Stimulated activated CD4-positive, alpha-beta T cell treated with anti-CD3 and anti-CD28 coated beads, Interleukin-12 subunit alpha, Interleukin-12 subunit beta, amount 100 ng/mL, for 48 hours (primary cell): ENCODE measurements around the gene AIRE.

Experiments used
- DNase-seq, 3 donors: peaks; one replicate each; pipeline ENCODE4 v3.0.0-alpha.2; 2020; ENCODE audit warnings: low read depth in 2 of 3, low spot score in 1 of 3

AIRE gene

GRCh38 chr21:44322621-44323325 is 37.1 kb downstream of the AIRE start:
- DNase-seq, result no peak

DNA sequence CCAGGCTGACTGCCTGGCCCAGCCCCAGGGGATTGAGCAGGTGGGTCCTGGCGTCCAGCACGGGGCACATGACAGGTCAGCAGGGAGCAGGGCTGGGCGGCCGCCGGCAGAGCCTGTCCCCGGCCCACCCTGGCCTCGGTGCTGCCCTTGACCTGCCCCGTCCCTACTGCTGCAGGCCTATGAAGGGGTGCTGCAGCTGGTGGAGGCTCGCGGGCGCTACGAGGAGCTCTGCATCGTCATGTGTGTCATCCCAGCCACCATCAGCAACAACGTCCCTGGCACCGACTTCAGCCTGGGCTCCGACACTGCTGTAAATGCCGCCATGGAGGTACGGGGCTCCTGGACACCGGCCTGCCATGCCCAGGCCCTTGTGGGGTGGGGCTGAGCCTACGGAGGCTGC is 37.9 kb downstream of the AIRE start:
- DNase-seq, result no peak

- no peak for DNase-seq
Measured at GRCh38 chr21:44324106-44324853, 38.6 kb downstream of the AIRE start.

GRCh38 chr21:44324854-44325107 is 39.1 kb downstream of the AIRE start:
- no peak for DNase-seq

- no peak for DNase-seq
Measured at GRCh38 chr21:44325386-44326271, 40.0 kb downstream of the AIRE start.

- no peak for DNase-seq
Measured at GRCh38 chr21:44326272-44326647, 40.6 kb downstream of the AIRE start.

GRCh38 chr21:44326716-44327602 is 41.3 kb downstream of the AIRE start:
- DNase-seq, result no peak

DNA sequence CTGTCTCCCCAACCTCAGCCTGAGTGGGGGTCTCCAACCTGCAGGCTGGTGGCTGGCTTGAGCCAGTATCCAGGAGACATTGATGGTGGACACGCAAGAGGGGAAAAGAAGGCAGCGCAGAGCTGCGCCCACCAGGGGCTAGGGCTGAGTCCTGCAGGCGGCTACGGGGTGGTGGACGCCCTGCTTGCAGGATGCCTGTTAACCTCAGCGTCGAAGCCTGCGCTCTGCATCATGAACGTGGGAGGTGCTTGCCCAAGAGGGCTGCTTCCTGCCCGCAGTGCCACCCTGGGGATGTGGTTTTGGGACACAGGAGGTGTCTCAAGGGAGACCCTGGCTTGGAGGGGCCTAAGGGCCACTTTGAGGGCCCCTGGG is 41.9 kb downstream of the AIRE start:
- DNase-seq, result no peak

- no peak for DNase-seq
Measured at GRCh38 chr21:44328242-44328895, 42.7 kb downstream of the AIRE start.

GRCh38 chr21:44329086-44329889 is 43.6 kb downstream of the AIRE start:
- DNase-seq, result no peak

GRCh38 chr21:44329971-44330681 is 44.5 kb downstream of the AIRE start:
- DNase-seq, result no peak

DNA sequence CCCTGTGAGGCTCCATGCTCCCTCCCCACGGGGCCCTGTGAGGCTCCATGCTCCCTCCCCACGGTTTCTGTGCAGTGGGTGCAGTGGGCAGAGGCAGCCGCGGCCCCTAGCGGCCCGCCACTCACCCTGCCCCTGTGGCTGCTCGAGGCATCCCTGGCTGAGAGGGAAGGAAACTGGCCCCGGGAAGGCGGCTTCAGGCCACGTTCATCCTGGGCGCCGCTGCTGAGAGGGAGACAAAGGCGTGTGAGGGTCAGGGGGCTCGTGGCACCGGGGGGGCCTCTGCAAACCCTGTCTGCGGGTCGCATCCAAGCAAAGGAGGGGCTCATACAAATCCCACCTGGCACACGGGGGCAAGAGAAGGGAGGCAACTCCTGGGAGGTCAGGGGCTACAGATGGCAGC is 45.0 kb downstream of the AIRE start:
- no peak for DNase-seq

DNA sequence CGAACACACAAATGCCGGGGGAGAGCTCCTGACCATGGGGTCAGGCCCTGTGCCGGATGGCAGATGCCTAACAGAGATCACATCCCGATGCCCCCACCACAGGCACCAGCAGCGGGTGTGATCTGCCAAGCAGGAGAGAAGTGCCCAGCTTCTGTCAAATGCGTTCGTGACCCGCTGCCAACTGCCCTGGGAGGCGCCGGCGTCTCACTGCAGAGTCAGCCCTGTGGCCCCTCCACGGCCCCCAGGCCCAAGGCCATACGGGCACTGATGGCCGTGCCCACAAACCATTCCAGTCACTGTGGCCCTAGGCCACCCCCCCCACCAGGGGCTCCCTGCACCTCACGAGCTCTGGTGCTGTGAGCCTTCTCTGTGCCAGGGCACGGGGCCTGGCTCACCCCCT is 45.5 kb downstream of the AIRE start:
- DNase-seq, result no peak

DNA sequence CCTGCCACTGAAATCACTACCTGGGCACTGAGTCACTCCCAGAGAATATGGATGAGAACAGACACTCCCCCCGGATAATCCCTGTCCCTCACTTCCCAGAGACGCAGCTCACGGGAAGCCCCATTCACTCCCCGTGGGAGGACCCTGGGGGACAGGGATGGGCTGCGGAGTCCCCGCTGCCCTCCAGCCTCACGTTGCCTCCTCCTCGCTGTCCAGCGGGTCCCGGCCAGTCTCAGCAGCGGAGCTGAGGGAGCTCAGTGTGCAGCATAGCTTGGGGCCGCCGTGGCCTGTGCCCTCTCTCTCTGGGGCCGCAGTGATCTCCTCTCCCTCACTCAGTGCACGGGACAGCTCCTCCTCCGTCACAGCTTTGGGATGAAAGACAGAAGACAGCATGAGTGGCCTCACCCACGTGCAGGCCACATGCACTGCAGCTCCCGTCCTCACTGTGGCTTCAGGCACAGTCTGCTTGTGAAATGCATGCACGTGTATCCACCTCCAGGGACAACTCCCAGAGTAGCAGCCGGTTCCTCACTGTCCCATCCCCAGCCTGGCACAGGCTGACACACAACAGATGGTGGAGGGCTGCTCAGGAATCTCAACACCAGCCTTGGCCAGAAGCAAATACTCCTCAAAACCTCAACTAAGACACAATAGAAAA is 46.1 kb downstream of the AIRE start:
- no peak for DNase-seq

DNA sequence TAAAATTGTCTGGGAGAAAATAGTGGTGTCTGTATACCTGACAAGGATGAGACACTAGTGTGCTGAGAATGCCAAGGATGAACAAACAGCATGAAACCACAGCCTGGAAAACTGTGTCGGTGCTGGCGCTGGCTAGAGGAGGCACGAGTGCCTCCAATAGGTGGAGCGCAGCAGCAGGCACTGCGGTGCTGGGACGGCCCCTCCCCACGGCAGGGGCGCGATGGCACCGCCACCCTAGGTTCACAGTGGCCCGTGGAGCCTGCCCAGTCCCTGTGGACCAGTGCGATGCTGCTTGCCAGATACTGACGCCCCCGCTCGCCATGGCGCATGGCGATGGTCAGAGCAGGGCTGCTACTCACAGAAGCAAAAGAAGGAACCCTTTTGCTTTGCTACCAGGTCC is 46.7 kb downstream of the AIRE start:
- DNase-seq, result no peak

GRCh38 chr21:44332965-44333364 is 47.3 kb downstream of the AIRE start:
- no peak for DNase-seq

DNA sequence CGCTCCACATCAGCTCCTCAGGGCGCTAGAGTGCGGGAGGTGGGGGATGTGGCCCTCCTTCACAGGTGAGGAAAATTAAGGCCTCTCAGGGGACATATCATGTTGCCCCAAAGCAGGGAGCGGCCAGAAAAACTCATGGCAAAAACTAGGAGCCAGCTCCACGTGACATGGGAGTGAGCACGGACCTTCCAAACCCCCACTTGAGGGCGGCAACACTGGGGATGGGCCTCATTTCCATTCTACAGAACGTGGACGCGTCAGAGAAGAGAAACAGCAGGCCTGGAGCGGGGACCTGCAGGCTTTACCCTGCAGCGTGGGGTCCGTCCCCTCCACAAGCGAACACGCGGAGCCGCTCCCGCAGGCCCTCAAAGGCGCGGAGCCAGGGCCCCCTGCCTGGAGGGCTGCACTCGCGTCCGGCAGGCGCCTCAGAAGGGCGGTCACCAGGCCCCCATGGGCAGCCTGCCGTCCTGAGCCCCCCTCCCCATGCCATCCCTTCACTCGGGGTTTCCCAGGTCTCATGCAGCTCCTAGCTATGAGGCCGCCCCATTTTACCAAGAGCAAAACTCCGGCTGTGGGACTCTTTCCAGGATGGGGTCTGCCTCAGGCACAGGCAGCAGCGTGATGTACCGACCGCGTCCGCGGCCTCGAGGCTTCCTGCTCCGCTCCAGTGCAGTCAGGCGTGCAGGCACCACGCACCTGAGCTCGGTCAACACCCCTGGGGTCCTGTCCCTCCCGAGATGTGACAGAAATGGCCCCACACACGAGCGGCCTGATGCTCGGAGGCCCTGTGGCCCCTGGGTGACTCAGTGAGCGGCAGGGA is 48.0 kb downstream of the AIRE start:
- no peak for DNase-seq
